ENCODE results near the gene CACNA1F. TPM values are rescaled to one million over a fixed set of nuclear protein-coding genes. Genes with fewer than 3 reads are reported as not detected.

The CACNA1F gene
- total RNA-seq, 1 experiment from 2014 or later: not detected

- Histone ChIP-seq H3F3A (ENCODE audit: low read length, unreplicated experiment) (no peaks in the 10 kb centered on the region), H3K79me2 (ENCODE audit: low read length) (no peaks in the 10 kb centered on the region), H3K4me2 (ENCODE audit: low read length) (no peak overlapping the region), H3K4me3 (ENCODE audit: low read length) (no peak overlapping the region), H2AFZ (ENCODE audit: low read length) (no peak overlapping the region), H3K27me3 (ENCODE audit: low read length) (no peaks in the 10 kb centered on the region), H3K36me3 (ENCODE audit: low read depth, low read length) (no peaks in the 10 kb centered on the region), H4K20me1 (ENCODE audit: low read length) (no peaks in the 10 kb centered on the region), H3K9me2 (replicated peaks; ENCODE audit: low read length) (no peaks in the 10 kb centered on the region), H3K9me3 (ENCODE audit: low read length) (no peaks in the 10 kb centered on the region), H3K9ac (ENCODE audit: low read length) (no peak overlapping the region), H3K4me1 (ENCODE audit: insufficient read depth, low read length) (no peaks in the 10 kb centered on the region), H3K27ac (ENCODE audit: low read length) (no peak overlapping the region)
- no peak for TF ChIP-seq CTCF (conservative IDR thresholded peaks at IDR 0.05; ENCODE audit: low read depth, low read length)
- TF ChIP-seq EZH2 (IDR thresholded peaks at IDR 0.05; ENCODE audit: low read length, unreplicated experiment): no peak
- TF ChIP-seq EZH2phosphoT487 (IDR thresholded peaks at IDR 0.05; ENCODE audit: borderline replicate concordance, low read length): no peak
- CTCF ChIA-PET: no interaction called here
- ATAC-seq (no peak), DNase-seq (no peak)
- intact Hi-C loops (cut with micrococcal nuclease): no loop called here
- POLR2A ChIA-PET (ENCODE audit: unreplicated experiment): no interaction called here
- BruUV-seq (replicated peaks): no TSS peak
Observed at GRCh38 chrX:49262603-49263002, 29.5 kb upstream of the CACNA1F start.

DNA sequence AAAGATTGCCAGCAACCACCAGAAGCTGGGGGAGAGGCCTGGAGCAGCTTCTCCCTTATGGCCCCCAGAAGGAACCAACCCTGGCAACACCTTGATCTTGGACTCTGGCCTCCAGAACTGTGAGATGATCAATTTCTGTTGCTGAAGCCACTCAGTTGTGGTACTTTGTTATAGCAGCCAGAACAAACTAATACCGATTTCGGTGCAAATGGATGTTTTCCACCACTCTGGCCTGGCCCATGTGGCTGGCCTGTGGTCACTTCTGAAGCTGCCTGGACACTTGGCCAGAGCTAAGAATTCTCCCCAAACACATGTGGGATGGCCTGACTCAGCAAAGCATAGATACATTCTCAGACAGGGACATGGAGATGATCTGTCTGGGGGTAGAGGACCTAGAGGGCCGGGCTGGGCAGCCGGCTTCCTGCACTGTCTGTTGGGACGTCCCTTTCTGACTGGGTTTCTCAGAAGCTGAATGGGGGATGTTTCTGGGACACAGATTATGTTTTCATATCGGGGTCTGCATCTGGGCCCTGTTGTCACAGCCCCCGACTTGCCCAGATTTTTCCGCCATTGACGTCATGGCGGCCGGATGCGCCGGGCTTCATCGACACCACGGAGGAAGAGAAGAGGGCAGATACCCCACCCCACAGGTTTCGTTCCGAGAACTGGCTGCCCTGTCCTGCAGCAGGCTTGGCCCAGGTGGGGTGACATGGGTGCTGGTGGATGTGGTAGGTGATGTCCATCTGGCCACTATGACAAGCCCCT is 27.3 kb upstream of the CACNA1F start:
- Histone ChIP-seq H3K27me3 (ENCODE audit: low read length) (no peaks in the 10 kb centered on the region), H3K9me3 (ENCODE audit: low read length) (no peaks in the 10 kb centered on the region), H3K79me2 (ENCODE audit: low read length) (no peaks in the 10 kb centered on the region), H3F3A (ENCODE audit: low read length, unreplicated experiment) (no peaks in the 10 kb centered on the region), H4K20me1 (ENCODE audit: low read length) (no peaks in the 10 kb centered on the region), H3K4me1 (ENCODE audit: insufficient read depth, low read length) (no peaks in the 10 kb centered on the region), H2AFZ (ENCODE audit: low read length) (no peak overlapping the region), H3K4me3 (ENCODE audit: low read length) (no peak overlapping the region), H3K36me3 (ENCODE audit: low read depth, low read length) (no peaks in the 10 kb centered on the region), H3K27ac (ENCODE audit: low read length) (no peak overlapping the region), H3K4me2 (ENCODE audit: low read length) (no peak overlapping the region), H3K9me2 (replicated peaks; ENCODE audit: low read length) (no peaks in the 10 kb centered on the region), H3K9ac (ENCODE audit: low read length) (no peak overlapping the region)
- BruUV-seq (replicated peaks): no TSS peak
- POLR2A ChIA-PET (ENCODE audit: unreplicated experiment): no interaction called here
- intact Hi-C loops (cut with micrococcal nuclease): no loop called here
- TF ChIP-seq CTCF (conservative IDR thresholded peaks at IDR 0.05; ENCODE audit: low read depth, low read length): no peak
- TF ChIP-seq EZH2phosphoT487 (IDR thresholded peaks at IDR 0.05; ENCODE audit: borderline replicate concordance, low read length): no peak
- TF ChIP-seq EZH2 (IDR thresholded peaks at IDR 0.05; ENCODE audit: low read length, unreplicated experiment): no peak
- no peak for ATAC-seq
- CTCF ChIA-PET: no interaction called here
- DNase-seq: no peak

DNA sequence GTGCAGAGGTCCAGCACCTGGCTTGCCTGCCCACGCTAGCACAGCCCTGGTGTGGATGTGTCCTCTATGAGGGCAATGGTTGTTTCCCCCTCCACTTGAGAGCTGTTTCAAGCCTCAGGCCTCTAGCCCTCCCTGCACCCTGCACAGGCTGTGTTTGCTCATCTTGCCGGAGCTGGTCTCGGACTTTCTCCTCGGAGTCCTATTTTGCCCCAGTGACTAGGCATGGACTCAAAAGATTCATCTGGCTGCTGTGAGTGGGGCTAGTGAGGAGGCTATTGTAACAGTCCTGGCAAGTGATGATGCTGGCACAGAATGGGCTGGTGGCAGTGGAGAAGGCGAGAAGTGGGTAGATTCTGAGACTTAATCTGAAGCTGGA is 25.6 kb upstream of the CACNA1F start:
- intact Hi-C loops (cut with micrococcal nuclease): no loop called here
- no TSS peak for BruUV-seq (replicated peaks)
- ChIA-PET POLR2A (ENCODE audit: unreplicated experiment) (no interaction called here), CTCF (no interaction called here)
- H3K4me1 ChIP-seq (ENCODE audit: insufficient read depth, low read length): no peaks in the 10 kb centered on the region
- no peak for DNase-seq
- H4K20me1 ChIP-seq (ENCODE audit: low read length): no peaks in the 10 kb centered on the region
- H3K9me3 ChIP-seq (ENCODE audit: low read length): no peaks in the 10 kb centered on the region
- no peak overlapping the region for H3K4me3 ChIP-seq (ENCODE audit: low read length)
- no peaks in the 10 kb centered on the region for H3K9me2 ChIP-seq (replicated peaks; ENCODE audit: low read length)
- no peak overlapping the region for H3K27ac ChIP-seq (ENCODE audit: low read length)
- H3K27me3 ChIP-seq (ENCODE audit: low read length): no peaks in the 10 kb centered on the region
- H3K9ac ChIP-seq (ENCODE audit: low read length): no peak overlapping the region
- H2AFZ ChIP-seq (ENCODE audit: low read length): no peak overlapping the region
- no peaks in the 10 kb centered on the region for H3K79me2 ChIP-seq (ENCODE audit: low read length)
- no peaks in the 10 kb centered on the region for H3F3A ChIP-seq (ENCODE audit: low read length, unreplicated experiment)
- no peaks in the 10 kb centered on the region for H3K36me3 ChIP-seq (ENCODE audit: low read depth, low read length)
- TF ChIP-seq EZH2phosphoT487 (IDR thresholded peaks at IDR 0.05; ENCODE audit: borderline replicate concordance, low read length): no peak
- TF ChIP-seq CTCF (conservative IDR thresholded peaks at IDR 0.05; ENCODE audit: low read depth, low read length): no peak
- no peak for TF ChIP-seq EZH2 (IDR thresholded peaks at IDR 0.05; ENCODE audit: low read length, unreplicated experiment)
- no peak overlapping the region for H3K4me2 ChIP-seq (ENCODE audit: low read length)
- no peak for ATAC-seq
